ENCODE results near the gene RAB39A.

GRCh38 chr11:107928046-107928766, at the start of gene RAB39A:
- TF ChIP-seq CTCF (IDR thresholded peaks at IDR 0.05) = no peak
- no peak for TF ChIP-seq POLR2A (IDR thresholded peaks at IDR 0.05)

All from testis (tissue), 2 donors.